VCaP (cell line): ENCODE measurements around the gene SLC25A42.

ENCODE experiments used
- H3K27ac ChIP-seq: fragments of 450-650 bp; 2 replicates; pipeline ENCODE4 v1.5.1; 2017
- TF ChIP-seq, protein P1 (sequence below): fragments of 450-650 bp; conservative IDR thresholded peaks from 2 replicates; pipeline ENCODE4 v1.5.1; 2017; ENCODE audit warnings: mild to moderate bottlenecking, moderate library complexity

The SLC25A42 gene

DNA sequence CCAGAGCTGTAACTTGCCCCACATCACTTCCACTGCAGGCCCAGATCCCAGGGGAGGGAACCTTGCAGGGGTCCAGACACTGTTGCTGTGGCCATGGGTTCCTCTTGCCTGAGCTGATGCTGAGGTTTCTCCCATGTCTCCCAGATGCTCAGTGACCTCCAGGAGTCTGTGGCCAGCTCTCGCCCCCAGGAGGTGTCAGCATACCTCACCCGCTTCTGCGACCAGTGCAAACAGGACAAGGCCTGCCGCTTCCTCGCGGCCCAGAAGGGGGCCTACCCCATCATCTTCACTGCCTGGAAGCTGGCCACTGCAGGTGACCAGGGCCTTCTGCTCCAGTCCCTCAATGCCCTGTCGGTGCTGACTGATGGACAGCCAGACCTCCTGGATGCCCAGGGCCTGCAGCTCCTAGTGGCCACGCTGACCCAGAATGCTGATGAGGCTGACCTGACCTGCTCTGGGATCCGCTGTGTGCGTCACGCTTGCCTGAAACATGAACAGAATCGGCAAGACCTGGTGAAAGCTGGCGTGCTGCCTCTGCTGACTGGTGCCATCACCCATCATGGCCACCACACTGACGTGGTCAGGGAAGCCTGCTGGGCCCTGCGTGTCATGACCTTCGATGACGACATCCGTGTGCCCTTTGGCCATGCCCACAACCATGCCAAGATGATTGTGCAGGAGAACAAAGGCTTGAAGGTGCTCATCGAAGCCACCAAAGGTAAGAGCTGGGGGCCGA lies 12.1 kb upstream of the SLC25A42 start:
- H3K27ac ChIP-seq: no peak overlapping the region
- TF ChIP-seq, protein P1, sequence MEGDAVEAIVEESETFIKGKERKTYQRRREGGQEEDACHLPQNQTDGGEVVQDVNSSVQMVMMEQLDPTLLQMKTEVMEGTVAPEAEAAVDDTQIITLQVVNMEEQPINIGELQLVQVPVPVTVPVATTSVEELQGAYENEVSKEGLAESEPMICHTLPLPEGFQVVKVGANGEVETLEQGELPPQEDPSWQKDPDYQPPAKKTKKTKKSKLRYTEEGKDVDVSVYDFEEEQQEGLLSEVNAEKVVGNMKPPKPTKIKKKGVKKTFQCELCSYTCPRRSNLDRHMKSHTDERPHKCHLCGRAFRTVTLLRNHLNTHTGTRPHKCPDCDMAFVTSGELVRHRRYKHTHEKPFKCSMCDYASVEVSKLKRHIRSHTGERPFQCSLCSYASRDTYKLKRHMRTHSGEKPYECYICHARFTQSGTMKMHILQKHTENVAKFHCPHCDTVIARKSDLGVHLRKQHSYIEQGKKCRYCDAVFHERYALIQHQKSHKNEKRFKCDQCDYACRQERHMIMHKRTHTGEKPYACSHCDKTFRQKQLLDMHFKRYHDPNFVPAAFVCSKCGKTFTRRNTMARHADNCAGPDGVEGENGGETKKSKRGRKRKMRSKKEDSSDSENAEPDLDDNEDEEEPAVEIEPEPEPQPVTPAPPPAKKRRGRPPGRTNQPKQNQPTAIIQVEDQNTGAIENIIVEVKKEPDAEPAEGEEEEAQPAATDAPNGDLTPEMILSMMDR: no peak

- TF ChIP-seq, protein P1: no peak
- H3K27ac ChIP-seq: no peak overlapping the region
These were observed 10.9 kb upstream of the SLC25A42 start for GRCh38 chr19:19052921-19053320.

- H3K27ac ChIP-seq: no peak overlapping the region
- TF ChIP-seq, protein P1: peak; percentile 71
These were observed 10.1 kb upstream of the SLC25A42 start for GRCh38 chr19:19053508-19054314.

DNA sequence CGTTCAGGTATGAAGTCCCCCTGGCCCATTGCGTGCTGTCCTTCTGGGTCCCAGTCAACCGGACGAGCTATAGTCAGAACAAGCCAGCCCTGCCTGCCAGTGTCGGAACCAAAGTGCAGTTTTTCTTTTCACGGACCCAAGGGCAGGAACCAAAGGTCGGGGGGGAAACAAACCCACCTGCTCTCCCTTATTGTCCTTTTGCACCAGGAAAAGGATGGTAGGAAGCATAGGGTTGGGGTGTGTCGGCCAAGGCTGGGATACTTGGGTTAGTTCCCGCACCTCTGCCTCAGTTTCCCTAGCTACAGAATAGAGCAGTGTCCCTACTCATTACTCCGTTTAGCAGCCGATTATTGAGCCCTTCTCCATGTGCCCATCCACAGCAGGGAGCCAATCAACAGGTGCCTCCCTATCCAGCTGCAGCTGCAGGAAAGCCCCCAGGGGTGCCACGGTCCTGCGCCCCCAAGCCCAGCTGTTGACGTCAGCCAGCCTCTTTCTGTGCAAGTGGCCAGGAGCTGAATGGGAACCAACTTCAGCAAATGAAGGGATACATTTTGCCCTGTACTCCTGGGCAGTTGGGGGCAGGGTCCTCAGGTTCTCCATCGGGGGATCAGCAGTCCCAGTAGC lies 9.4 kb upstream of the SLC25A42 start:
- TF ChIP-seq, protein P1: no peak
- no peak overlapping the region for H3K27ac ChIP-seq

- TF ChIP-seq, protein P1: no peak
- H3K27ac ChIP-seq: no peak overlapping the region
These were observed 8.8 kb upstream of the SLC25A42 start for GRCh38 chr19:19054939-19055440.

- no peak overlapping the region for H3K27ac ChIP-seq
- TF ChIP-seq, protein P1: no peak
These were observed 8.1 kb upstream of the SLC25A42 start for GRCh38 chr19:19055701-19056100.
